Testis (tissue), 2 donors: ENCODE data around the gene PPARG.

Source experiments
- CTCF ChIP-seq, 3 experiments: fragments of 450-650 bp in 2 of 3; fragments of 200-600 bp in 1 of 3; sonication (generic) in 1 of 3; IDR thresholded peaks; one replicate each; pipeline ENCODE4 v1.5.1; 2016 to 2019; ENCODE audit warnings: antibody characterized with exemption in 3 of 3, mild to moderate bottlenecking in 2 of 3, moderate library complexity in 1 of 3
- POLR2A ChIP-seq: fragments of 450-650 bp; IDR thresholded peaks from one replicate; pipeline ENCODE4 v1.6.1; 2017; ENCODE audit warnings: antibody characterized with exemption, mild to moderate bottlenecking, moderate library complexity

DNA sequence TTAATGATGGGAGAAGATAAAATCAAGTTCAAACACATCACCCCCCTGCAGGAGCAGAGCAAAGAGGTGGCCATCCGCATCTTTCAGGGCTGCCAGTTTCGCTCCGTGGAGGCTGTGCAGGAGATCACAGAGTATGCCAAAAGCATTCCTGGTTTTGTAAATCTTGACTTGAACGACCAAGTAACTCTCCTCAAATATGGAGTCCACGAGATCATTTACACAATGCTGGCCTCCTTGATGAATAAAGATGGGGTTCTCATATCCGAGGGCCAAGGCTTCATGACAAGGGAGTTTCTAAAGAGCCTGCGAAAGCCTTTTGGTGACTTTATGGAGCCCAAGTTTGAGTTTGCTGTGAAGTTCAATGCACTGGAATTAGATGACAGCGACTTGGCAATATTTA lies 127.9 kb downstream of the PPARG start:
- TF ChIP-seq CTCF (IDR thresholded peaks at IDR 0.05) (no peak), POLR2A (no peak)
